GM12878 (cell line): ENCODE measurements around the gene INO80B. TPM values are rescaled to one million over a fixed set of nuclear protein-coding genes. Genes with fewer than 3 reads are reported as not detected.

Experiments used
- BRCA1 ChIP-seq: IDR thresholded peaks from 2 replicates; pipeline ENCODE4 v1.6.1; 2011; ENCODE audit warnings: low read depth, low read length, improper control_type of control experiment
- CHD2 ChIP-seq: IDR thresholded peaks from 2 replicates; pipeline ENCODE4 v1.6.1; 2011; ENCODE audit warnings: low read depth, low read length, improper control_type of control experiment, borderline replicate concordance
- FOXK2 ChIP-seq: fragments of 450-650 bp; IDR thresholded peaks from 2 replicates; pipeline ENCODE4 v1.6.1; 2017; ENCODE audit warnings: mild to moderate bottlenecking, moderate library complexity
- GABPA ChIP-seq: IDR thresholded peaks from 2 replicates; pipeline ENCODE4 v1.6.1; 2014; ENCODE audit warnings: antibody characterized with exemption, low read depth, mild to moderate bottlenecking, inconsistent platforms
- MXI1 ChIP-seq: fragments of 150-350 bp; IDR thresholded peaks from 2 replicates; pipeline ENCODE4 v1.6.1; 2011; ENCODE audit warnings: low read depth, mild to moderate bottlenecking, inconsistent platforms, low read length, improper control_type of control experiment
- PML ChIP-seq: IDR thresholded peaks from 2 replicates; pipeline ENCODE4 v1.6.1; 2012; ENCODE audit warnings: low read length, inconsistent platforms
- RCOR1 ChIP-seq: conservative IDR thresholded peaks from 2 replicates; pipeline ENCODE4 v1.6.1; 2012; ENCODE audit warnings: low read depth, low read length, improper control_type of control experiment
- SP1 ChIP-seq: IDR thresholded peaks from one replicate; pipeline ENCODE4 v1.6.1; 2011; ENCODE audit warnings: low read depth, low read length
- SUZ12 ChIP-seq: fragments of 200-600 bp; sonication (generic); IDR thresholded peaks from one replicate; pipeline ENCODE4 v1.6.1; 2018; ENCODE audit warnings: antibody characterized with exemption, mild to moderate bottlenecking; ENCODE audit not compliant: unreplicated experiment
- ZBED1 ChIP-seq: IDR thresholded peaks from 2 replicates; pipeline ENCODE4 v1.6.1; 2016; ENCODE audit warnings: borderline replicate concordance
- ZNF384 ChIP-seq: IDR thresholded peaks from 2 replicates; pipeline ENCODE4 v1.6.1; 2012; ENCODE audit warnings: low read depth, mild to moderate bottlenecking, low read length, improper control_type of control experiment, borderline replicate concordance
- polyA plus RNA-seq, 11 experiments: library from polyadenylated mRNA; depleted of rRNA in 4 of 11; unstranded in 6 of 11; stranded (reverse) in 5 of 11; fragments of >200 nt; fragmentation: Nextera tagmentation in 4 of 11; fragmentation: Illumina TruSeq in 1 of 11; extraction: Ambion mirVana in 4 of 11; extraction: Trizol in 1 of 11; gene quantifications; 1 replicate in 1 of 11; 2 replicates in 10 of 11; pipeline versions ENCODE4 v1.2.1 to v1.2.3, GENCODE V29; 2011 to 2016; ENCODE audit warnings: inconsistent platforms in 2 of 11, missing spikeins in 2 of 11, low read depth in 1 of 11
- total RNA-seq, 4 experiments: library from RNA; depleted of rRNA in 3 of 4; stranded (reverse); fragments of >200 nt in 3 of 4; fragmentation: Illumina TruSeq in 1 of 4; extraction: Trizol in 1 of 4; gene quantifications; 2 replicates each; pipeline versions ENCODE4 v1.2.1 to v1.2.3, GENCODE V29; 2013 to 2021
- TF ChIP-seq, protein P1 (sequence below): IDR thresholded peaks from 2 replicates; pipeline ENCODE4 v1.6.1; 2012; ENCODE audit warnings: low read depth, low read length, improper control_type of control experiment

The INO80B gene
- total and polyA plus RNA-seq, 10 of the 15 experiments (the other 5 are each of a cell fraction or from before 2014, with no cell fraction given), result 1.3 to 26.7 (median 11.1) TPM

DNA sequence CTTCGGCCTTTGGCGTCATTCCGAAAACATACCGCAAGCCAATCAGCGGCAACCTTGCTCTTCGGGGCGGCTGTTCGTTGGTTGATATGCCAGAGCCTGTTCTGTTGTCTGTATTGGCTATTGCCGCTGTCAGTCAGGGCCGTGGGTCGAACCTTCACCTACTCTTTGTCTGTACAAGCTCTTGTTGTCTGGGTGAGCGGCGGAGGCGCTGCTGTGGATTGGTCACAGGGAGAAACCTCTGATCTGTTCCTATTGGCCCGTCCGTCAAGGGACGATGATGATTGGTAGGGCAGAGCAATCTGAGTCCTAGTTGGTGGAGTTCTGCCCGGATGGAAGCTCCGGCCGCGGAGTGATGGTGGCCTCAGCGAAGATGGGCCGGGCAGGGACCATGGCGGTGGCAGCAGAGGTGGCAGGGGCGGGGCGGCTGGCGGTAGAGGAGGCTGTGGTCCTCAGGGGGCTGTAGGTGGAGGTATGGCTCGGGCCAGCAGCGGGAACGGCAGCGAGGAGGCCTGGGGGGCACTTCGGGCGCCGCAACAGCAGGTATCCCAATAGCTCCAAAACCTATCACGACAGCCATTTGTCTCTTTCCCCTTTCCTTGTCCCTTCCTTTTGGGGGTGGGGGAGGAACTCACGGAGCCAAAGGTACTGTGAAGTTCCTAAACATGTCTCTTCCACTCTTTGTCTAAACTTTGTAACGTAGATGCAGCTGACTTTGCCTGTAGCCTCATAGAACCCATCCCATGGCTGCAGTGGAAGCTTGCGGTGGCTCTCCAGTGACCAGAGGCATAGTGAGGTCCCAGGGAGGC, 3.4 kb downstream of the INO80B start, which contains the start of gene WBP1 (continued):
- TF ChIP-seq, protein P1, sequence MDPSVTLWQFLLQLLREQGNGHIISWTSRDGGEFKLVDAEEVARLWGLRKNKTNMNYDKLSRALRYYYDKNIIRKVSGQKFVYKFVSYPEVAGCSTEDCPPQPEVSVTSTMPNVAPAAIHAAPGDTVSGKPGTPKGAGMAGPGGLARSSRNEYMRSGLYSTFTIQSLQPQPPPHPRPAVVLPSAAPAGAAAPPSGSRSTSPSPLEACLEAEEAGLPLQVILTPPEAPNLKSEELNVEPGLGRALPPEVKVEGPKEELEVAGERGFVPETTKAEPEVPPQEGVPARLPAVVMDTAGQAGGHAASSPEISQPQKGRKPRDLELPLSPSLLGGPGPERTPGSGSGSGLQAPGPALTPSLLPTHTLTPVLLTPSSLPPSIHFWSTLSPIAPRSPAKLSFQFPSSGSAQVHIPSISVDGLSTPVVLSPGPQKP, result no peak
- TF ChIP-seq BRCA1 (no peak), ZNF384 (no peak), FOXK2 (peak; percentile 75), CHD2 (peak; percentile 96), GABPA (peak; percentile 38; the same call in 1 of the 2 replicates), SP1 (peak; percentile 96), MXI1 (no peak), PML (0 out of 2 replicates have a peak, but pooled peaks have one; percentile 40), RCOR1 (no peak), ZBED1 (peak; percentile 47), SUZ12 (no peak)
